Panc1 (cell line): ENCODE measurements around the gene CROCC. TPM values are rescaled to one million over a fixed set of nuclear protein-coding genes. Genes with fewer than 3 reads are reported as not detected.

Source experiments
- ATAC-seq: fragments of 200-7000 bp; cut with Tn5 transposase; 2 replicates; pipeline ENCODE4 v1.9.1; 2020; ENCODE audit warnings: mild to moderate bottlenecking, moderate library complexity
- BruUV-seq: library from RNA; stranded (reverse); fragments of 400-500 nt; replicated peaks from 2 replicates; lab custom pipeline; 2021; lab: Mats Ljungman, UMichigan
- CTCF ChIA-PET: fragments of 300-600 bp; sonication (Branson Sonifier 250); formaldehyde crosslinking; loops from one replicate; lab custom pipeline; 2022; ENCODE audit warnings: antibody characterized with exemption; lab: Charles Lee
- POLR2A ChIA-PET: fragments of 300-600 bp; sonication (Branson Sonifier 250); formaldehyde crosslinking; loops from one replicate; lab custom pipeline; 2022; ENCODE audit warnings: antibody characterized with exemption; lab: Charles Lee
- DNase-seq: peaks from one replicate; pipeline ENCODE4 v3.0.0-alpha.2; 2010; ENCODE audit warnings: low read depth, low spot score
- H3K27ac ChIP-seq: 2 replicates; pipeline ENCODE4 v1.5.1; 2011; ENCODE audit warnings: mild to moderate bottlenecking, low read length, inconsistent platforms
- H3K27me3 ChIP-seq: fragments of 200-500 bp; sonication (Bioruptor generic); 2 replicates; pipeline ENCODE4 v1.6.0; 2014; ENCODE audit warnings: low read length, inconsistent platforms; ENCODE audit not compliant: control insufficient read depth, insufficient read depth
- H3K36me3 ChIP-seq: fragments of 200-500 bp; sonication (Bioruptor generic); 2 replicates; pipeline ENCODE4 v1.5.1; 2014; ENCODE audit warnings: inconsistent platforms, mild to moderate bottlenecking, low read length, moderate library complexity; ENCODE audit not compliant: control insufficient read depth, insufficient read depth
- H3K4me1 ChIP-seq: 2 replicates; pipeline ENCODE4 v1.5.1; 2011; ENCODE audit warnings: inconsistent platforms, mild to moderate bottlenecking, low read length, moderate library complexity; ENCODE audit not compliant: control insufficient read depth, insufficient read depth
- H3K4me3 ChIP-seq, 2 experiments: 2 replicates each; pipeline ENCODE4 v1.5.1; 2011 to 2012; ENCODE audit warnings: low read depth in 2 of 2, low read length in 2 of 2, mild to moderate bottlenecking in 2 of 2, inconsistent platforms in 1 of 2, moderate library complexity in 1 of 2
- H3K9me3 ChIP-seq: fragments of 200-500 bp; sonication (Bioruptor generic); 2 replicates; pipeline ENCODE4 v1.5.1; 2014; ENCODE audit warnings: low read depth, mild to moderate bottlenecking, inconsistent platforms, low read length, moderate library complexity; ENCODE audit not compliant: control insufficient read depth, insufficient read depth
- CTCF ChIP-seq: fragments of 450-650 bp; IDR thresholded peaks from 2 replicates; pipeline ENCODE4 v1.5.1; 2017; ENCODE audit warnings: mild to moderate bottlenecking
- POLR2AphosphoS5 ChIP-seq: IDR thresholded peaks from 2 replicates; pipeline ENCODE4 v1.6.1; 2012; ENCODE audit warnings: mild to moderate bottlenecking, low read depth, low read length, moderate library complexity
- REST ChIP-seq, 2 experiments: IDR thresholded peaks; 2 replicates each; pipeline ENCODE4 v1.6.1; 2011 to 2012; ENCODE audit warnings: low read depth in 2 of 2, control low read depth in 1 of 2, low read length in 1 of 2, mild to moderate bottlenecking in 1 of 2, moderate library complexity in 1 of 2; ENCODE audit not compliant: insufficient read depth in 1 of 2
- SIN3A ChIP-seq: IDR thresholded peaks from 2 replicates; pipeline ENCODE4 v1.6.1; 2012; ENCODE audit warnings: low read depth, mild to moderate bottlenecking, low read length, moderate library complexity, borderline replicate concordance; ENCODE audit not compliant: insufficient read depth
- TCF7L2 ChIP-seq: IDR thresholded peaks from 2 replicates; pipeline ENCODE4 v1.6.1; 2011; ENCODE audit warnings: mild to moderate bottlenecking, low read depth, low read length, inconsistent platforms
- in situ Hi-C: cut with HindIII; loops from 2 replicates; pipeline ENCODE4 v1.10.0; 2016; ENCODE audit warnings: low sequenced_read_pairs, low pct_unique_long_range_greater_than_20kb
- intact Hi-C: fragments of 100-400 bp; cut with micrococcal nuclease; formaldehyde crosslinking; loops from one replicate; pipeline ENCODE4 v1.10.0; 2022; ENCODE audit not compliant: unreplicated experiment
- total RNA-seq: library from RNA; stranded (reverse); gene quantifications from one replicate; pipeline ENCODE4 v1.2.1, GENCODE V29; 2021; ENCODE audit not compliant: unreplicated experiment

The CROCC gene
- total RNA-seq, 1 experiment from 2014 or later, result 13.6 TPM

DNA sequence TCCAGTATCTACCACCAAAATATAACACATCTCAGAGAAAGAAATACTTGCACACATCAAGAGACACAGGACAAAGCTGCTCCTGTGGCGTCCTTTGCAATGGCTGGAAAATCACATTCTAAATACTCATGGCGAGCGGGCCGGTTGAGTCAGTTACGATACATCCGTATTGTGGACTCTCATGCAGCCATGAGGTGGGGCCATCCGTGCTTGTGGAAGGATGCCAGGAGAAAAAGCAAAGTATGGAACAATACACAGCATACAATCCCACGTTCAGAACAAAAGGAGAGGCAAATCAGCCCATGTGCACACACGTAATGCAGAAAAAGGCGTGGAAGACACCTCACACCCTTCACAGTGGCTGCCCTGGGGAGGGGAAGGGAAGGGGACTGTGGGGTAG is 76.9 kb downstream of the CROCC start:
- in situ Hi-C loops (no loop called here), intact Hi-C loops (no loop called here)
- DNase-seq (no peak), ATAC-seq (no peak)
- POLR2A ChIA-PET, result no interaction called here
- TF ChIP-seq CTCF, result no peak
- TF ChIP-seq POLR2AphosphoS5, result no peak
- TF ChIP-seq SIN3A, result no peak
- TF ChIP-seq TCF7L2, result no peak
- TF ChIP-seq REST (IDR thresholded peaks at IDR 0.05; ENCODE audit: insufficient read depth in 1 of 2, low read depth in 2 of 2, low read length in 1 of 2), result no peak
- BruUV-seq, result no TSS peak
- Histone ChIP-seq H3K4me3 (no peak overlapping the region), H3K4me1 (no peaks in the 10 kb centered on the region), H3K36me3 (no peaks in the 10 kb centered on the region), H3K27me3 (no peaks in the 10 kb centered on the region), H3K9me3 (no peaks in the 10 kb centered on the region), H3K27ac (no peak overlapping the region)
- CTCF ChIA-PET, result no interaction called here

GRCh38 chr1:16999863-17000262 is 78.1 kb downstream of the CROCC start:
- POLR2A ChIA-PET, result no interaction called here
- no peaks in the 10 kb centered on the region for H3K4me1 ChIP-seq
- in situ Hi-C loops, result no loop called here
- no TSS peak for BruUV-seq
- TF ChIP-seq SIN3A (no peak), CTCF (no peak), TCF7L2 (no peak), POLR2AphosphoS5 (no peak), REST (IDR thresholded peaks at IDR 0.05; ENCODE audit: insufficient read depth in 1 of 2, low read depth in 2 of 2, low read length in 1 of 2) (no peak)
- H3K27ac ChIP-seq, result no peak overlapping the region
- DNase-seq (no peak), ATAC-seq (no peak)
- no peak overlapping the region for H3K4me3 ChIP-seq
- H3K27me3 ChIP-seq, result no peaks in the 10 kb centered on the region
- H3K9me3 ChIP-seq, result no peaks in the 10 kb centered on the region
- intact Hi-C loops, result no loop called here
- H3K36me3 ChIP-seq, result no peaks in the 10 kb centered on the region
- CTCF ChIA-PET, result interaction anchor here (0.5 to 0.6 kb wide), 3 partner anchors 10 to 607 kb away, joined by 3 to 4 read pairs (median 4); no protein-coding TSS in a partner anchor
